CD4-positive, alpha-beta T cell treated with Interferon alpha-2 for 1 hour (primary cell): ENCODE measurements around the gene PIM3.

Experiments
- DNase-seq, 2 donors: peaks; one replicate each; pipeline ENCODE4 v3.0.0-alpha.2; 2020 to 2022

The PIM3 gene

GRCh38 chr22:49960159-49961004 lies at the start of gene PIM3:
PIM3 (plus strand) TSS chr22:49960772; CDS start chr22:49960948, 176 bp downstream.
- DNase-seq: peak; percentile 95 to 96

- DNase-seq: no peak
These were observed 48.5 kb upstream of the PIM3 start for GRCh38 chr22:49911881-49912625.

DNA sequence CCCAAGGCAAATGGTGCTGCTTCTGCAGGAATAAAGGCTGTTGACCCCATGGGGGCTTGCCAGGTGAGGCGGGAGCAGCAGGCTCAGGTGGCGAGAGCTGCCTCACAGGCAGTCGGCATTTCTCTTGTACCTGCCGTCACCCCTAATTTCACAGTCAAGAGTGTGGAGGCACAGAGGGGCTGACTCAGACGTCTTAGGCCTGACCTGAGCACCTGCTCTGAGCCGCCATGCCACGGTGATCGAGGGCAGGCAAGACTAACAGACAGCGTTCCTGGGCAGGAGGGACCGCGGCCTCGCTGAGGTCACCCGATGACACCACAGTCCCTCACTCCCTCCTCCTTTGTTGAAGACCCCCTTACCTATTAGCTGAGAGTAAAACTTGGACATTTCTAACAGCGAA lies 47.5 kb upstream of the PIM3 start:
- no peak for DNase-seq

DNA sequence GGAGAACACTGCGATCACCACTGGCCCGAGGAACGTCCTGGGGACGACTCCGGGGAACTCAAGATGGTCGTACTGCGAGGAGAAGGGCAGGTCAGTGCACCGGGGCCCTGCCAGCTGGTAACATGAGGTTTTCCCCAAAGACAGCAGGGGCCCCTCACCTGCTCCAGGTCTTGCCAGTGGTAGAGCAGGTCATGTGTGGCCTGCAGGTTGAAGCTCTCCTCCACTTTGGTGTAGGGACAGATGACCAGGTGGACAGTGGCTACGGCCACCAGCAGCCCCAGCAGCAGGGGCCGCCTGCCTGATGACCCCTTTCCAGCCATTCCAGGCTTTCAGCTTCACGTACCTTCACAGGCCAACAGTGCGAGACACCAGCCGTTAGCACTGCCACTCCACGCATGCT lies 47.1 kb upstream of the PIM3 start:
- no peak for DNase-seq

DNA sequence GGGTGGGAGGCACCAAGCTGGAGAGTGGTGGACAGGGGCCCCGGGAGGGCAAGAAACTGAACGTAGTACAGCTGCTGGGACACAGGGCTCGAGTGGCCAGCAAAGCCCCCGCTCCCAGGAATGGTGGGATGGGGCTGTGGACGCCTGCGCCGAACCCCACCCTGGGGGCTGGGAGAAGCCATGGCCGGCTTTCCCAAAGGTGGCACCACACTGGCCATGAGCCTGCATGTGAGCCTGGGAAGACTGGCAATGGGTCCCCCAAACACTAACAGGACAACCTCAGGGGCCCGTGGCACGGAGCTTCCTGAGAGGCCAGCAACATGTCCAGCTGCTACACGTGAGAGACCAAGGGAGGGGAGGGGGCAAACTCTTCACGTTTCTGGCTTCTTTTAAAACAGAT lies 46.3 kb upstream of the PIM3 start:
- no peak for DNase-seq

- no peak for DNase-seq
These were observed 45.0 kb upstream of the PIM3 start for GRCh38 chr22:49915610-49916009.

- no peak for DNase-seq
These were observed 43.7 kb upstream of the PIM3 start for GRCh38 chr22:49916831-49917230.

- DNase-seq: peak; percentile 96 to 97
These were observed 42.3 kb upstream of the PIM3 start, which contains the start of the genes ALG12 and CRELD2 for GRCh38 chr22:49917974-49918910. ALG12 (minus strand) TSS chr22:49918438; CDS start chr22:49913765, 4,673 bp downstream. CRELD2 (plus strand) TSS chr22:49918634; CDS start chr22:49918770, 136 bp downstream.

GRCh38 chr22:49918911-49919881 lies 41.4 kb upstream of the PIM3 start:
- DNase-seq: no peak

DNA sequence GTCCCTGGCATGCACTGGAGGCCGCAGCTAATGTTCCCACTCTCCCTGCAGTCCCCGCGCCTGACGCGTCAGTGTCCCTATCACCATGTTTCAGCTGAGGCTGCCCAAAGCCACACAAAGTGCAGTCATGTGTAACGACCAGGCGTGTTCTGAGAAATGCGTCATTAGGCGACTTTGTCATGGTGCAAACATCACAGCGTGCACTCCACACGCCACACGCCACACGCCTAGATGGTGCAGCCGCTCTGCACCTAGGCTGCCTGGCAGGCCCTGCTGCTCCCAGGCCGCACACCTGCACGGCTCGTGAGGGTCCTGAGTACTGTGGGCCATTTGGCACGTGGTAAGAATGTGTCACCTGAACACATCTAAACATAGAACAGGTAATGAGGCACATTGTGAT lies 39.7 kb upstream of the PIM3 start:
- no peak for DNase-seq

DNA sequence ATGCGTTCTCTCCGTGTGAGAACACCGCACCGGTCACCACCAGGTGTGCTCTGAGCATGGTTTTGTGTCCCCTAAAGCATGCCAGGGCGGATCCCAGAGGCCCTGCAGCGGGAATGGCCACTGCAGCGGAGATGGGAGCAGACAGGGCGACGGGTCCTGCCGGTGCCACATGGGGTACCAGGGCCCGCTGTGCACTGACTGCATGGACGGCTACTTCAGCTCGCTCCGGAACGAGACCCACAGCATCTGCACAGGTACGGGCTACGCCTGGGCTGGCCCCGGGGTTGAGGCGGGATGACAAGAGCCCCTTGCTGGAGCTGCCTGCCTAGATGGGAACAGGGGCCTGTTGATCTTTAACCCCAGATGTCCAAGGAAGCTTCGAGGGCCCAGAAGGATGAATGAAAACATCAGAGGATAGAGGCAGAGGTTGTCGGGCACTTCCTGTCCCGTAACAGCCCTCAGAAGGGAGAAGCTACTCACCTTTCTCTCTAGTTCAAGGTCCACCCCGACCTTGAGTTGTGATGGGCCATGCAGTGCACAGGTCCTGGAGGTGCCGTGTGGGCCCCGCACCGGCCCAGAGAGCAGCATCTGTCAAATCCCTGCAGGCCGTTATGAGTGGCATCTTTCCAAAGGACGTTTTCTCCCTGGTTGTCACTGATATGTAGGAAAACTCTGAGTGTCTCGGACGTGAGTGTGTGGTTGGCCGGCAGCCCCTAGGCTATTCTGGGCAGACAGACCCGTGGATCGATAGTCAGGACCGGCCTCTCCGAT lies 38.9 kb upstream of the PIM3 start:
- DNase-seq: no peak

DNA sequence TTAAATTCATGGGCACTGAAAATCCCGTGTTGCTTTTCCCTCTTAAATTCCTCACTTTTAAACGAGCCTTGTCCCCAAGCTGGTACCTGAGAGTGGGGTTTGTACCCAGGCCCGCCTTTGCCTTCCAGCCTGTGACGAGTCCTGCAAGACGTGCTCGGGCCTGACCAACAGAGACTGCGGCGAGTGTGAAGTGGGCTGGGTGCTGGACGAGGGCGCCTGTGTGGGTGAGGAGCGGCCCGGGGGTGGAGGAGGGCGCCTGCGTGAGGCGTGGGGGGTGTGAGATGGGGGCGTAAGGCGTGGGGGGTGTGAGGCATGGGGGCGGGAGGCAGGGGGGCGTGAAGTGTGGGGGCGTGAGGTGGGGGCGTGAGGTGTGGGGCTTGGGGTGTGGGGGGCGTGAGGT lies 38.1 kb upstream of the PIM3 start:
- DNase-seq: no peak

DNA sequence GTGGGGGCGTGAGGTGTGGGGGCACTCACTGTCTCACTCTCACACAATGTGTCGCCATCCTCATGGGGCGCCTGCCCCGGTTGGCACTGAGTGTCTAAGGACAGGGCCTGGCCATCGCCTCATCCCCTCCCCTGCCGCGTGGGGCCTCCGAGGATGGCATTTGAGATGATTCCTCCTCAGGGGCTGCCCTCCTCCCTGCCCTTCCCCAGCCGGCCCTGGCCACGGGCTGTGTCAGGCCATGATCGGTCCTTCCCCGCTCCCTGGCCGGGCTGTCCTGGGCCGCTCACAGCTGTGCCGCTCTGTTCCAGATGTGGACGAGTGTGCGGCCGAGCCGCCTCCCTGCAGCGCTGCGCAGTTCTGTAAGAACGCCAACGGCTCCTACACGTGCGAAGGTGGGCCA lies 37.6 kb upstream of the PIM3 start:
- no peak for DNase-seq

DNA sequence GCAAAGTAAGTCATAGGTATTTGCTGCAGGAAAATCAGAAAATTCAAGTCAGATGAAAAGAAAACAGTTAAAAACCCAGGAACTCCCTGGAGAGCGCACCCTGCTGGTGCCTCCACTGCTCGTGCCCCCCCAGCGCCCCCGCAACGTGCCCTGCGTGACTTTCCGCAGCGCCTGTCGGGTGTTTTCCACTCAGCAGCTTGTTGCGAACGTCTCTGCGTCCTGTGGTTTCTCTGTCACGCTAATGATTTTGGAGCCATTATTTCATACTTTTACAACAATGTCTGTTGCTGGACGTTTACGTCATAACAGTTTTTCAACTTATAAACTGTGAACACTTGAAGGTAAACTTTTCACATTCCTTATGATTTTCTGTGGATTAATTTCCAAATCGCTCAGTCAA lies 37.1 kb upstream of the PIM3 start:
- peak; percentile 34 to 38 for DNase-seq

DNA sequence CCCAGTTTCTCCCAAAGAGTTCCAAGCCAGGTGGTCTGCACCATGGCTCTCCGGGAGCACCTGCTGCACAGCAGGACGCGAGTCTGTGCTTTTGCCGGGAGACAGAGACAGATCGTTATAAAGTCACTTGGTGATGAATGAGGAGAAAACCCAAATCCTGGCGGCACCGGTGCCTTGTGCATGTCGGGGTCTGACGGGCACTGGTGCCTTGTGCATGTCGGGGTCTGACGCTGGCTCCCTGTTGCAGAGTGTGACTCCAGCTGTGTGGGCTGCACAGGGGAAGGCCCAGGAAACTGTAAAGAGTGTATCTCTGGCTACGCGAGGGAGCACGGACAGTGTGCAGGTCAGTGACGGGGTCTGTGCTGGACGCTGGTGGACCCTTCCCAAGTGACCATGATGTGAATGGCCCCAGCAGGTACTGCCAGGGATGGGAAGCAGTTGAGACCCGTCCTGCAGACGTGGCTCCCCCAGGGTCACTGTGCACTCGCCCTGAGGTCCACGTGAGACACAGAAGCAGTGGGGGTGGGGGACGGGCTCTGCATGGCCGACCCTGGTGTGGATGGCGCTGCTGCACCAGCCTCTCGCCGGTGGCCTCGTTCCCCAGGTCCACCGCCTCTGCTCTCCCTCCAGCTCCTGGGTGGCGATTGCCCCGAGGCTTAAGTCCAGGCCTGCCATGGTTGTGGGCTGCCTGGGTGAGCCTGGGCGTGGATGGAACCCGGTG lies 36.3 kb upstream of the PIM3 start:
- no peak for DNase-seq

DNA sequence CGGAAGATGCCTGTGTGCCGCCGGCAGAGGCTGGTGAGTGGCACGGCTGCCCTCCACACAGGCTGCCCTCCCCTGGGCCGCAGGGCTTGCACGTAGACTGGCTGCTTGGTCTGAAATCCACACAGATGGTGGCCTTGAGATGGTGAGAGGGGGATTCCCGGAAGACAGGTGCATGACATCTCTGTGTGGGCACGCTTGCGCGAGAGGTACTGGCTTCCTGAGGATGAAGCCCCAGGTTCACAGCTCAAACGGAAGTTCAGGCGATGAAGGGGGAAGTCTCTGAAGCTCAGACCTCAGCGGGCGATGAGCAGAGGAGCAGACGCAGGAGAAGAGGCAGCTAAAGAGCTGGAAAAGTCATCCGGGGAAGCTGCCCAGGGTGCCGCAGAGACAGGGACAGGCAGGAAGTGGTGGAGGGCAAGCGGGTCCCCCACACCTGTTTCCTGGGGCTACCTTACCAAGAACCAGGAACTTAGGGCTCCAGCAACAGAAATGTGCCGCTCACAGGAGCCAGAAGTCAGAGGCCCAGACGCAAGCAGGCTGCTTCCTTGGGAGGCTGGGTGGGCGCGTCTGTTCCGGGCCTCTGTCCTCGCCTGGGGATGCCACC lies 34.9 kb upstream of the PIM3 start:
- DNase-seq: peak; percentile 89

DNA sequence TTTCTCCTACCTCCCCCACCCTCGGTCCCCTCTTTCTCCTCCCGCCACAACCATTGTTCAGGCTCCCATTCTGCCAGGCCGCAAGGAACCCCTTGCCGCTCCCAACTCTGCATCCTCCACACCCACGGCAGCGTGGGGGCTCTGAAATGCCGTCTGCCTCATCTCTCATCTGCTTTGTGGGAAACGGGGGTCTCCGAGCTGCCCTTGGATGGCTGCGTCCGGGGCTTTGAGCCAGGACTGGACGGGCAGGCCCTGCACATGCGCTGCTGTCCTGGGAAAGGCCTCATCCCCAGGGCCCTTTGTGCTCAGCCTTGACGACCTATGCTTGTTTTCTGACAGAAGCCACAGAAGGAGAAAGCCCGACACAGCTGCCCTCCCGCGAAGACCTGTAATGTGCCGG lies 33.7 kb upstream of the PIM3 start:
- no peak for DNase-seq

- no peak for DNase-seq
These were observed 32.9 kb upstream of the PIM3 start for GRCh38 chr22:49927483-49928184.

DNA sequence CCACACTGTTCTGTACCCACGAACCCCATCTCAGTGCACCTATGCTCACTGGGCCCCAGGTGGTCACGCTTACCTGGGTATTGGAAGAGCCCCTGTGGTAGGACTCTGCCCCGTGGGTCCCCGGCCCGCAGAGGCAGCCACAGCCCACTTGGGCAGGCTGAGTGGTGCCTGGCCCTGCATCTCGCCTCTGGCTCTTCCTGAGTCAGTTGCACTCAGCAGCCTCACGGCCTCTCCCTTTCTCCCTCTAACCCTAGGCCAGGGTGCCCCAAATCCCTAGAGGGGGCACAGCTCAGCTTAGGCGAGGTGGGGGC lies 32.4 kb upstream of the PIM3 start:
- no peak for DNase-seq
